Activated CD4-positive, CD25-positive, alpha-beta regulatory T cell (primary cell): ENCODE data around the gene PPP2R3B.
"Not testable (repeated sequence)": the region's sequence is repeated elsewhere in the genome, so short reads cannot be mapped to it uniquely, and the experiment has no call there.

ENCODE experiments used
- DNase-seq, 4 experiments: peaks; one replicate each; lab custom pipeline; 2025; lab: John Stamatoyannopoulos, UW

The PPP2R3B gene, protein sequence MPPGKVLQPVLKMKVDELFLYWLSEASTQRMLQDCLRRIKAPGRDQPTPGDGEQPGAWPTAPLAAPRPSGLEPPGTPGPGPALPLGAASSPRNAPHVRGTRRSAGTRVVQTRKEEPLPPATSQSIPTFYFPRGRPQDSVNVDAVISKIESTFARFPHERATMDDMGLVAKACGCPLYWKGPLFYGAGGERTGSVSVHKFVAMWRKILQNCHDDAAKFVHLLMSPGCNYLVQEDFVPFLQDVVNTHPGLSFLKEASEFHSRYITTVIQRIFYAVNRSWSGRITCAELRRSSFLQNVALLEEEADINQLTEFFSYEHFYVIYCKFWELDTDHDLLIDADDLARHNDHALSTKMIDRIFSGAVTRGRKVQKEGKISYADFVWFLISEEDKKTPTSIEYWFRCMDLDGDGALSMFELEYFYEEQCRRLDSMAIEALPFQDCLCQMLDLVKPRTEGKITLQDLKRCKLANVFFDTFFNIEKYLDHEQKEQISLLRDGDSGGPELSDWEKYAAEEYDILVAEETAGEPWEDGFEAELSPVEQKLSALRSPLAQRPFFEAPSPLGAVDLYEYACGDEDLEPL

DNA sequence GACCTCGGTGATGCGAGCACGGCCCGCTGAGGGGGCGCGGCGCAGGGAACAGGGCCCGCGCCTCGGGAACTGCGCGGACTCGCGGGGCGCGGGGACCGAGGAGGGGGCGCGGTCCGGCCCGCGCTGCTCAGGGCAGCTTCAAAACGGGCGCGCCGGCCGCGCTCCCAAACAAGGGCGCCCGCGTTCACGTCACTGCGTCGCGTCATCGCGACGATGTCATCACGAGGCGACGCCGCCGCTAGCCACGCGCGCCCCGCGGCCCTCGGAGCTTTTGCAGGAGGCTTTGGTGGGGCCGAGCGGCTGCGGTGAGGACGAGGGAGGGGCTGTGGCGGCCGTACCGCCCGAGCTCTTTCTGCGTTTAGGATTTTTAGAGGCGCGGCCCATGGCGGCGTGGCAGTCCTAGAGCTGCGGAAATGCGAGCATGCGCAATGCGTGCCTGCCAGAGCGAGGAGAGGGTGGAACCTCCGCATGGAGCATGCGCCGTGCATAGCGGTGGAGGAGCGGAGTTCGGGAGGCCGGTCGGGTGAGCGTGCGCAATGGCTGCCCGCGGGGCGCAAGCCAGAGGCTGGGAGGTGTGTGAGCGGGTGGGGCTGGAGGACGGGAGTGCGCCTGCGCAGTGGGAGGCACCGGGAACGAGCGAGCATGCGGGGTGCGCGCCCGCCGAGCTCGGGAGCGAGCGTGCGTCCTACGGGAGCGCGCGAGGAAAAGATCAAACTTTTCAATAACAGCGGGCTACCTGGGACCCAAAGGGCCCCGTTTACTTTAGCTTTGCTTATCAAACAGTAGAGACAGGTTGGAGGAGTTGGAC, at the start of gene PPP2R3B:
Gene PPP2R3B, minus strand, starts transcription at position 140 of the 808 bp plus-strand sequence. CDS start 216 bp downstream, outside the sequence.
- no peak for DNase-seq

DNA sequence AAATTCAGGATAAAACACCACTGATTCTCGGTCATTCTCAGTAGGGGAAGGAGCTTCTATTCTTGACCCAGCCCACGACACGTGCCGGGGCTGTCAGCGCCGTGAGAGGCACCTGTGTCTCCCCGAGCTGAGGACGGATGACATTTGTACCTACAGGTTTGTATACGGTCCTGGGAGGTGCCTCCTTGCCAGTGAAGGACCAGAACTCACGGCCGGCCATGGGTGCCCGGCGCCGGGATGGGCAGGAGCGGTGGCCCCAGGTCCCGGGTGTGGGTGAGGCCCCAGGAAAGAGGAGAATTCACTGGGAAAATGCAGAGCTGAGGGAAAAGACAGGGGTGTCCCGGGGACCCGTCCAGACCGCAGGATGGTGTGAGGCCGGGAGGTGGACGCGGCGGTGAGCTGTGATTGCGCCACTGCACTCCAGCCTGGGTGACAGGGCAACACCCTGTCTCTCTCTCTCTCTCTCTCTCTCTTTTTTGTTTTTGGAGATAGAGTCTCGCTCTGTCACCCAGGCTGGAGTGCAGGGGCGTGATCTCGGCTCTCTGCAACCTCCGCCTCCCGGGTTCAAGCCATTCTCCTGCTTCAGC, 48.9 kb upstream of the PPP2R3B start:
- no peak for DNase-seq

DNA sequence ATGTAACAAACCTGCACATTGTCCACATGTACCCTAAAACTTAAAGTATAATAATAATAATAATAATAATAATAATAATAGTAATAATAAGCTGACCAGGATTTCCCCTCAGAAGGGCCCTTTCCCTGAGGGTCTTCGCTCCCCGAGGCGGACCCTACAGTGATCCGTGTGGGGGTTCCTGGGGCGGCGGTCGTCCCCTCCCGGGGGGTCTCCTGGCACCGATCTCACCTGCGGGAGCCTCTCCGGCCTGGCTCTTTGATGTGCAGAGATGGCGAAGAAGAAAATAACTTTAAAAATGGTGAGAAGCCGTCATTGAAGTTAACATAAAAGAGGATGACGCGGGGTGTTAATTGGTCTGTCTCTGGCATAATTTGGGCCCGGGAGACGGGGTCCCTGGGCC, 48.2 kb upstream of the PPP2R3B start:
- no peak for DNase-seq

DNA sequence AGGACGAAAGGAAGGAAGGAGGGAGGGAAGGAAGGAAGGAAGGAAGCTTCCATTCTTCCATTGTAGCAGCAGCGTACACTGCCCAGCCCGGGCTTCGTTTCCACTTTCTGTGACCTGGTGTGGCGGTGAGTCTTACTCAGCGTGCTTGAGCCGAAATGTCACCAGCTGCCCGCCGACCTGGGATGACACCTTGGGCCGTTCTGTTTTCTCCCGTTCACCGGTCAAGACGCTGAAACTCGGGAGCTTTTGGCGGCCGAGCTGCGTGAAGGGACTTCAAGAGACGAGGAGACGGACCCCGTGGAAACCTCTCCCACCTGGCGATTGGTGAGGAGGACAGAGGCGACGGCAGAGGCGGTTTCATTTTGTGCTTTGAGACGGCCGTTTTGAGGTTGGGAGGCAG, 47.1 kb upstream of the PPP2R3B start:
- no peak for DNase-seq

DNA sequence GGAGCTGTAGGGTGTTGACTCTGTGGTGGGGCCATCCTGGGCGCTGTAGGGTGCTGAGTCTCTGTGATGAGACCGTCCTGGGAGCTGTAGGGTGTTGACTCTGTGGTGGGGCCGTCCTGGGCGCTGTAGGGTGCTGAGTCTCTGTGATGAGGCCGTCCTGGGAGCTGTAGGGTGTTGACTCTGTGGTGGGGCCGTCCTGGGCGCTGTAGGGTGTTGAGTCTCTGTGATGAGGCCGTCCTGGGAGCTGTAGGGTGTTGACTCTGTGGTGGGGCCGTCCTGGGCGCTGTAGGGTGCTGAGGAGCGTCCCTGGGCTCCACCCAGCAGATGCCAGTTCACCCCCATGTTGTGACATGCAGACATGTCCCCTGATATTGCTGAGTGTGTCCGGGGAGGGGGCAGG, 46.0 kb upstream of the PPP2R3B start:
- DNase-seq, result not testable (repeated sequence)

DNA sequence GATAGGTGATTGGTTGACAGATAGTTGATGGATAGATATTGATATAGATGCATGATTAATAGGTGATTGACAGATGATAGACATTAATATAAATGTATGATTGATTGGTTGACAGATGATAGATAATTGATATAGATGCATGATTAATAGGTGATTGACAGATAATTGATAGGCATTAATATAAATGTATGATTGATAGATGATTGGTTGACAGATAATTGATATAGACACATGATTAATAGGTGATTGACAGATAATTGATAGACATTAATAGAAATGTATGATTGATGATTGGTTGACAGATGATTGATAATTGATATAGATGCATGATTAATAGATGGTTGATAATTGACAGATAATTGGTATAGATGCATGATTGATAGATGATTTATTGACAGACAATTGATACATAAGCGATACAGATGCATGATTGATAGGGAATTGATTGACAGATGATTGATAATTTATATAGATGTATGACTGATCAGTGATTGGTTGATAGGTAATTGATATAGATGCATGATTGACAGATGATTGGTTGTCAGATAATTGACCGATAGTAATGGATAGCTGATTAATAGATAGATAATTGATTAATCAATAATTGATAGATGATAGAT, 44.9 kb upstream of the PPP2R3B start:
- no peak for DNase-seq

DNA sequence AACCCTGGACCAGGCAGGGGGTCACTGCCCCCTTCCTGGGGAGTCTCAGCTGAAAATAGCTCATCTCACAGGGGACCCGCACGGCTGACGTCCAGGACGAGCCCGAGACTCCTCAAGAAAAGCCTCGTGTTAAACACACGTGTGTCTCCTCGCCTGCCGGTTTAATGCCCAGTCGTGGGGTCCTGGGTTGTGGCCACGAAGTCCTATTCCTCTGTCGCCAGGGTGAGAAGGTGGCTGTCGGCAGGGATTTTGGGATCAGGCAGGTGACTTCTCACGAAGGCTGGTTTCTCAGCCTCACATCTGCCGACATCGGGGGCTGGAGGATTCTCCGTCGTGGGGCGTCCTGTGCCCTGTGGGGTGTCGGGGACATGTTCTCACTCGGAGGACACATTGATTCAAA, 44.3 kb upstream of the PPP2R3B start:
- no peak for DNase-seq

DNA sequence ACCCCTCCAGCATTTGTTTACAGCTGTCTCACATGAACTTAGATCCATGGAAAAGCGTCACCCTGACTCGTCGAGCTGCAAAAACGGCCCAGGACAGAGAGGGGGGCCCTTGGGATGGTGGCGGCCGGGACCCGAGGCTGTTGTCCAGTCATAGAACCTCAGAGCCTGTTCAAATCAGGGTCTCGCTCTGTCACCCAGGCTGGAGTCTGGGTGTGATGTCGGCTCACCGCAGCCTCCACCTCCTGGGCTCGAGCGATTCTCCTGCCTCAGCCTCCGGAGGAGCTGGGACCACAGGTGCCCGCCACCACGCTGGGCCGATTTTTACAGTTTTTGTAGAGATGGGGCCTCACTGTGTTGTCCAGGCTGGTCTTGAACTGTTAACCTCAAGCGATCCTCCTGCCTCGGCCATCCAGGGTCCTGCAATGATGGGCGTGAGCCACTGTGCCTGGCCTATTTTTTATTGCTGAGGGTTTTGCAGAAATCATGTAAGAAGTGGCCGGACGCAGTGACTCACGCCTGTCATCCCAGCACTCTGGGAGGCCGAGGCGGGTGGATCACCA, 42.6 kb upstream of the PPP2R3B start:
- no peak for DNase-seq

DNA sequence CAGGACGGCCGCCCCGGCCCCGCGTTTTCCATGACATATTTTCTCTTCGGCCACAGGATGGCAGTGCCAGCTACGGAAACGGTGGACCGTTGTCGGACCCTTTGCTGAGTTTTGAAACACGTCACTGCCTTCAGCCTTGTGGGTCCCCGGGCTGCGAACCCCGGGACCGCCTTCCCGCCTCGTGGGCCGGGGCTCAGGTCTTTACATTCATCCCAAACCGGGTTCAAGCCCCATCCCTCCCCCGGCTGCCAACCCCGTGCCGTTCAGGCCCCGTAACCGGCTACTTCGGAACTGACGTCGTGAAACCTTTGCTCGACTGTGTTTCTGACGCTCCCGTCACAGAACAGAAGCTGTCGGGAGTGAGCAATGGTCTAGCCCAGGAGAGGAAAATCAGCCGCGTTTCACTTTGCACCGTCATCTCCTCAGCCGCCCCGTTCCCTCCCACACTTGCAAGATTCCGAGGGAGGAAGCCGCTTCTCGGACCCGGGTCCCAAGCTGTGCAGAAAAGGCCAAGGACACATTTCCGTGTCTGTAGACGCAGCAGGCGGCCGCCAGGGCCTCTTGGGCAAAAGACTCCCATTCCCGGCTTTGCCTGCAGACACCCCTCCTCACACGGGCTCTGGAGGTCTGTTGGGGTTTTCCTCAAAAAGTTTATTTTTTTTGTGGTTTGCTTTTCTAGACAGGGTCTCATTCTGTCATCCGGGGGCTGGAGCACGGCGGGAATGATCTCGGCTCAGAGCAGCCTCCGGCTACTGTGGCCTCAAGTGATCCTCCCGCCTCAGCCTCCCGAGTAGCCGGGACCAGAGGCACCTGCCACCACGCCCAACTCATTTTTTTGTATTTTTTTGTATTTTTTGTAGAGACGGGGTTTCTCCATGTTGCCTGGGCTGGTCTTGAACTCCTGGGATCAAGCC, 41.4 kb upstream of the PPP2R3B start:
- DNase-seq, result no peak

DNA sequence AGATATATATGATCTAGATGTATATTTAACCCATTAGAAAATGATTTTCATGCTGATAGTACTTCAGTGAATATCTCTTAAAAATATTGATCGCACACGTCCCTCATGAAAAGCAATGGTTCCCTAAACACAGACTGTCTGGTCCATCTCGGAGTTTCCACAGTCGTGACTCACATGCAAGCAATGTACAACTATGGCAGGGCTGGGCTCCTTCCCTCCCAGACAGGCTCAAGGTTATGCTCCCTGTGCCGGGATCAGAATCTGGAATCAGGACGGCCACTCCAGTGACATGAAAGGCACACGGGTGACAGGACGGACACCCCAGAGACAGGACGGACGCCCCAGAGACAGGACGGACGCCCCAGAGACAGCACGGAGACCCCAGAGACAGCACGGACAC, 40.2 kb upstream of the PPP2R3B start:
- DNase-seq, result no peak

DNA sequence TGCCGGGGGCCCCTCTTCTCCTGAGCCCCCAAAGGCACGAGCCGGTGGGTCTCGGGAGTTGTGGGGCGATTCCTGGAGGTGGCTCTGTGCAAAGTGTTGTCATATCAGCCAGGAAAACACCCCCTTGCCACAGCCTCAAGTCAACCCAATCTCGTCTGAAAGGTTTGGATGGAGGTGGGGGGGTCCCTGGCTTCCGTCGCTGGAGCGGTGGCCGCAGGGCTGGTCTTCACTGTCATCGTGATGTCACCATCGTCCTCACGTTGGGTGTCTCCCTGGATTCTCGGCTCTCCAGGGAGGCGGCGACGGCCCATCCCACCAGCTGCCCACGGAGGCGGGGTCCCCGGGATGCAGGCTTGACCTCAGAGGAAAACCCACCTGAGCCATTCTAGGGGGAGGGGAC, 38.3 kb upstream of the PPP2R3B start:
- DNase-seq, result no peak

DNA sequence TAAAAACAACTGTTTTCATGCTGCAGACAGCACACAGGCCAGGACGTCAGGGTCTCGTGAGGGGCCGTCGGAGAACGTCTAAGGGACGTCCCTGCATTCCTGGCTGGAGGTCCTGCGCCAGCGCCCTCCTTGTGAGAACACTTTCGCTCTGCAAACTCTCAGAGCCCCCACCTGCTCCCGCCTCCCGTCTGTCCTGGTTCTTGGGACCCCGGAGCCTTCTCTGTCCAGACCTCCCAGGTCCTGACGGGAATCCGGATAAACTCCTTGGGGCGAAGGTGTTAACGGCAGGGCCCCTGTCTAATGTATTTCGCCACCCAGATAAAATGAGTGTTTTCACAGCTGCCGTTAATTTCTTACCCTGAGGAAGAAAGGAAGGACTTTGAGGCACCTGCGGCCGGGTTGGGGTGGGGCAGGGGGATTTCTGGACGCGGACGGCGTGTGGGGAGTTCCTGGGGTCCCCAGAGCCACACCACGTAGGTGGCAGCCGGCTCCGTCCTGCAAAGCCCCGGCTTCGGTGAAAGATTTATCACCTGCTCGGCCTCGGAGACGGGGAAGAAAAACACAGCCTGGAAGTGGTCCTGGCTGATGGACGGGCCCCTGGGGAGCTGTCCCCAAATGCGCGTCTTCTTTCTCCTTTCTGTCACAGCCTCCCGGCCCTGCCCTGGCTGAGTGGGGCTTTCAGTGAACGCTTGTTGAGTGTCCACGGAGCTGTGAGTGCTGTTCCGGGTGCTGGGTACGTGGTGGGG, 35.1 kb upstream of the PPP2R3B start:
- no peak for DNase-seq

DNA sequence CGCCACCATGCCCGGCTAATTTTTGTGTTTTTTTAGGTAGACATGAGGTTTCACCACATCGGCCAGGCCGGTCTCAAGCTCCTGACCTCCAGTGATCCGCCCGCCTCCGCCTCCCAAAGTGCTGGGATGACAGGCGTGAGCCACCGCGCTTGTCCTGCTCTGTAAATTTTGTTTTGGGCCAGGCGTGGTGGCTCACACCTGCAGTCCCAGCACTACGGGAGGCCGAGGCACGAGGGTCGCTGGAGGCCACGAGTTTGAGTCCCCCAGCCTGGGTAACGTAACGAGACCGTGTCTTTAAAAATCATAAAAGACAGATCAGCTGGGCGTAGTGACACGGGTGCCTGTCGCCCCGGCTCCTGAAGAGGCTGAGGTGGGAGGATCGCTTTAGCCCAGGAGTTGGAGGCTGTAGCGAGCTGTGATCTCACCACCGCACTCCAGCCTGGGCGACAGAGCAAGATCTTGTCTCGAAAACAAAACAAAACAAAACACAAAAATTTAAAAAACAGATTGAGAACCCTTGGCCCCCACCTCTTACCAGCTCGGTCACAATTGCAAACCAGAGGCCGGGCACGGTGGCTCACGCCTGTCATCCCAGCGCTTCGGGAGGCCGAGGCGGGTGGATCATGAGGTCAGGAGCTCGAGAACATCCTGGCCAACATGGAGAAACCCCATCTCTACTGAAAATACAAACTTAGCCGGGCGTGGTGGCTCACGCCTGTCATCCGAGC, 34.0 kb upstream of the PPP2R3B start:
- DNase-seq, result no peak

DNA sequence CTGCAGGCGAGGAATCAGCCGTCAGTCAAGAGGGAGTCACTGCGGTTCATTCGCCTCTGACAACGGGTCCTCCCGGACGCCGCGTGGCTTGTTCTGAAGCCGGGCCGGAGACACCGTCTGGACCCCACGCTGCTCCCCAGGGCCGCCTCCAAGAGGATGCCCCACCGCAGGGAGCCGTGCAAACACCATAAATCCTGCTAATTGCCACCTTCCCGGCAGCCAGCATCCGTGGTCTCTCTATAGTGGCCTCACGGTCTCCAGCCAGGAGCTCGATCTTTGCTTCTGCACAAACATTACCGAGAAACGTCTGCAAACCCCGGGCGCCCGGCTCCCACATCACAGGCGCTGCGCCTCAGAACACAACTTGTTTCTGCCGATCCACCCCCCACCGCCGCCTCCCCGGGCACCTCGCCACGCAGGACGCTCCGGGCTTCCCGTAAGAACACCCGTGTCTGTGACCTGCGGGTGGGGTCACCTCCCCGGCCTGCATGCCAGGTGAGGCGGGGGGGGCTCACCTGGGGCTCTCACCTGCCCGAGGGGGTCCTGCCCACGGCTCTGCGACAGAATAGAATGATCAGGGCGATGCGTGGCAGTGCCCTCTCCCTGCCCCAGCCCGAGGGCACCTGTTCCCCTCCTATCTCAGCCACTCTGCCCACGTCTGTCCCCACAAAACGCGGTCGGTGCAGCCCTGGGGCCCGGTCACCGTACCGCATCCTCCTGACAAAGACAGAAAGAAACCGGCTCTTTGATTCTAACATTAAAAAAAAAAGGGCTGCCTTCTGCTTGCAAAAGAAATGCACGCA, 32.4 kb upstream of the PPP2R3B start:
- no peak for DNase-seq

DNA sequence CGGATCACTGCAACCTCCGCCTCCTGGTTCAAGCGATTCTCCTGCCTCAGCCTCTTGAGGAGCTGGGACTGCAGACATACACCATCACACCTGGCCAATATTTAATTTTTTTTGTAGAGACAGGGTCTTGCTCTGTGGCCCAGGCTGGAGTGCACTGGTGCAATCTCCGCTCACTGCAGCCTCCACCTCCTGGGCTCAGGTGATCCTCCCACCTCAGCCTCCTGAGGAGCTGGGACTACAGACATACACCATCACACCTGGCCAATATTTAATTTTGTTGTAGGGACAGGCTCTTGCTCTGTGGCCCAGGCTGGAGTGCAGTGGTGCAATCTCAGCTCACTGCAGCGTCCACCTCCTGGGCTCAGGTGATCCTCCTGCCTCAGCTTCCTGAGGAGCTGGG, 28.8 kb upstream of the PPP2R3B start:
- not testable (repeated sequence) for DNase-seq

DNA sequence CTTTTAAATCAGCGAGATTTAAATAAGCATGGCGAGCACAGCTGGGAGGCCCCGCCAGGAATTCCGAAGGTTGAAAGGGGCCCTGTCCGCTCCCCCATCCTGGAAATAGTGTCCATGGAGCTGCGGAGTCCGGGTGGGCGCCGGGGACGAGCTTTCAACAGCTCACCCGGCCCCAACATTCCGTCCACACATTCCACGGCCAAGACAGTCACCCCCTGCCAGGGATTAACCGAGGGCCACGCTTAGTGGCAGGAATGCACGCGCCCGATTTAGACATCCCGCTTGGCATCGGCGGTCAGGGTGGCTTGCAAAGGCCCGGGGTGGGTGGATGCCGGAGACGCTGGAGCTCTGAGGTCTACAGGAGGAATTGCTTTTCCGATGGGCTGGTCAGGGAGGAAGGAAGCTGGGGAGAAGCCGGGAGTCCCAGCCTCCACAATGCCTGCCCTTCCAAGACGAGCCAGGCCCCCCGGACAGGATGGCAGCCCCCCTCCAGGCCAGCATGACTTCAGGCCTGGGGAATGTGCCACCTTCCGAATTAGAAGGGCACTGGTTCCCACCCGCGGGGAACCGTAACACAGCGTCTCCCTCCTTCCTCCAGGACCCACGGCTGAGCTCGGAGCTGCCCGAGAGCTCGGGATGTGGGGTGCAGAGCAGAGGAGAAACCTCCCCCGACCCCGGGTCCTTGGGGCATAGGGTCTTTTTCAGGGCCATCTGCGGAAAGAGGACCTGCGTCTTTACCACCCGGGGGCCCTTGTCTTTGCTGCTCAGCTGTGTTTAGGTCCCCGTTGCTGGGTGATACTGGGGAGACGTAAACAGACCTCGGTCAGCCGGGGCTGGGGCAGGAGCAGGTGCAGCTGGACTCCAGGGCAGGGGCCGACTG, 26.9 kb upstream of the PPP2R3B start:
- DNase-seq, result no peak

DNA sequence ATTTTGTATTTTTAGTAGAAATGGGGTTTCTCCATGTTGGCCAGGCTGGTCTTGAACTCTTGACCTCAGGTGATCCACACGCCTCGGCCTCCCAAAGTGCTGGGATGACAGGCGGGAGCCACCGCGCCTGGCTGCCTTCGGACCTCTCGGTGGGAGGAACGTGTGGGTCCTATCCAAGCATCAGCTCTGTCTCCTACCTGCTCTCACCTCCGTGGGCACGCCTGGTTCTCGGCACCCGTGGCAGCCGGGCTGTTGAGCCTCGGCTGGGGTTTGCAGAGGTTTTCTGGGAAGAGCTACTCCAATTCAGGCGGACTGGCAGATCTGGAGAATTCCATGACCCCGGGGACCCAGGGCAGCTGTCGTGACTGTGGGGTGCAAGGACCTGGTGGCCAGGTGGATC, 23.6 kb upstream of the PPP2R3B start:
- DNase-seq, result no peak
